Urinary bladder (tissue), 4 donors: ENCODE measurements around the gene PDCD1. TPM values are rescaled to one million over a fixed set of nuclear protein-coding genes. Genes with fewer than 3 reads are reported as not detected.
"Not testable (repeated sequence)": the region's sequence is repeated elsewhere in the genome, so short reads cannot be mapped to it uniquely, and the experiment has no call there.

Experiments used
- DNase-seq: peaks from one replicate; pipeline ENCODE4 v3.0.0-alpha.2; 2015; ENCODE audit errors: extremely low spot score
- H3K27ac ChIP-seq: one replicate; pipeline ENCODE4 v1.5.1; 2013; ENCODE audit warnings: low read depth, mild to moderate bottlenecking, moderate library complexity
- H3K36me3 ChIP-seq: one replicate; pipeline ENCODE4 v1.6.1; 2013; ENCODE audit warnings: mild to moderate bottlenecking, moderate library complexity; ENCODE audit not compliant: insufficient read depth
- H3K4me1 ChIP-seq: one replicate; pipeline ENCODE4 v1.6.1; 2013; ENCODE audit warnings: mild to moderate bottlenecking, moderate library complexity; ENCODE audit not compliant: insufficient read depth
- H3K4me3 ChIP-seq: one replicate; pipeline ENCODE4 v1.5.1; 2013; ENCODE audit warnings: low read depth, low read length
- WGBS: extraction: QIAGEN DNeasy Blood & Tissue Kit; methylation state at CpG from one replicate; pipeline ENCODE4 v1.1.7; 2013; 5-methylcytosine and 5-hydroxymethylcytosine counted together
- polyA plus RNA-seq: library from polyadenylated mRNA; stranded (reverse); fragments of 200-250 nt; gene quantifications from one replicate; pipeline ENCODE4 v1.2.3, GENCODE V29; 2013
- total RNA-seq: library from RNA; depleted of rRNA; stranded (reverse); fragments of >200 nt; gene quantifications from one replicate; pipeline ENCODE4 v1.2.3, GENCODE V29; 2014
- donor health status: healthy with polysubstance abuse.
- donor health status: healthy.

Gene PDCD1
- total and polyA plus RNA-seq, 2 donors: 0.29 TPM; not detected in 1

GRCh38 chr2:241803387-241804325 lies 55.0 kb downstream of the PDCD1 start:
- no peak for DNase-seq
- peaks cover 3% of the 10 kb centered on the region for H3K4me1 ChIP-seq
- H3K27ac ChIP-seq: no peak overlapping the region
- no peaks in the 10 kb centered on the region for H3K36me3 ChIP-seq
- peak overlapping the region; percentile 45 for H3K4me3 ChIP-seq
- WGBS: 2% methylated on average over 109 of the region's 109 CpGs

- H3K27ac ChIP-seq: no peak overlapping the region
- 60% methylated on average over 32 of the region's 32 CpGs for WGBS
- peaks cover 3% of the 10 kb centered on the region for H3K4me1 ChIP-seq
- no peak for DNase-seq
- H3K4me3 ChIP-seq: no peak overlapping the region
- H3K36me3 ChIP-seq: no peaks in the 10 kb centered on the region
Observed at GRCh38 chr2:241802421-241803318, 56.0 kb downstream of the PDCD1 start.

DNA sequence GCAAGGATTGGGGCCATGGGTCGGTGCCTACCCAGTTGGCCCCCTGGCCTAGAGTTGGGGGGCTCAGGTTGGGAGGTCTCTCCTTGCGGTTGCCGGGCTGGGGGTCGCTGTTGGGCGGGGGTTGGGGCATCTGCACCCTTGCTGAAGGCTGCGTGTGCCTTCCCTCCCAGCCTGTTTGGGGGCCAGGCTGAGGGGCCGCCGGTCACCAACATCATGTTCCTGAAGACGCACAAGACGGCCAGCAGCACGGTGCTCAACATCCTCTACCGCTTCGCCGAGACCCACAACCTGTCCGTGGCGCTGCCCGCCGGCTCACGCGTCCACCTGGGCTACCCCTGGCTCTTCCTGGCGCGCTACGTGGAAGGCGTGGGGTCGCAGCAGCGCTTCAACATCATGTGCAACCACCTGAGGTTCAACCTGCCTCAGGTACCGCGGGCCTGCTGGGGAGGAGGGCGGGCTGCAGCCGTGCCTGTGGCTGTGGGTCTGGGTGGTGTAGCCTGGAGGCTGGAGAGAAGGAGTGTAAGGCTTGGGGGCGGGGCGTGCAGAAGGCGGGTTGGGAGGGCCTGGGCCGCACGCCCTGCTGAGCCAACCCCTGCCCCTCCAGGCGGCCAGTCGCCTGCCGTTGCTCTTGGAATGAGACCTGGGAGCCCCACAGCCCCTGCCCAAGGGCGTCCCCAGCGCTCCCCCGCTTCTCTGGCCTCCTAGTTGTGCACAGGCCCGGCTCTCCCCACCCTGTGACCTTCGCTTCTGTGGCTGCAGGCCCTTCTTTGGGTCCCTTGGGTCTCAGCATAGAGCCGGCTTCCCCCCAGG lies 56.9 kb downstream of the PDCD1 start:
- H3K27ac ChIP-seq: no peak overlapping the region

DNA sequence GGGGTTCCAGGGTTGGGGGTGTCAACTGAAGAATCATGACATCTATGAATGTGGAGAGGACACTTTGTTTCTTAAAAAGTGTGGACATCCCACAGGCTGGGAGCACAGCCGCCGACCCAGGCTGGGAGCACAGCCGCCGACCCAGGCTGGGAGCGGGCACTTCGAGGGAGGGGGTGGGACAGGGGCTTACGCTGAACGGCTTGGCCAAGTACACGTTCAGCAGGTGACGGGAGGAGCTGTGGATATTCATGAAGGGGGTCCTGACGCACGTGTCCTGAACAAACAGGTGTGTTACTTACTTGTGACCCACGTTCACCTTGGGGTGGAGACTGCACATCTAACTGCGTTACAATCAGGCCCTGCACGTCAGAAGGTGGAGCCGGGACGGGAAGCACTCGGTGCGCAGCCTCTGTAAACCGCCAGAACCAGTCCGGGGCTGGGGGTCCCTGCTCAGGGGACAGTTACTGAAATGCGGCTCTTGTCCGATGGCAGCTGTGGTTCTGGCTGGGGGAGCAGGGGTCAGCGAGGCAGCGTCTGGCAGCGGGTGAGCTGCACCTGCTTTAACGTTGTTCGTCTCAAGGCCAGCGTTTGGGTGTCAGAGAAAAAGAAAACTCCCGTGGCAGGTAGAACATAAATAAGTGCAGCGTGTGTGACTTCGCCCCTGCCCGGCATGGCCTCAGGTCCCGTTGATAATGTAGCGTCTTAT lies 58.3 kb downstream of the PDCD1 start:
- not testable (repeated sequence) for H3K36me3 ChIP-seq, H3K27ac ChIP-seq, DNase-seq, H3K4me3 ChIP-seq, H3K4me1 ChIP-seq
- 79% methylated on average over 35 of the region's 35 CpGs for WGBS

More for the DNA sequence above, 56.9 kb downstream of the PDCD1 start:
- WGBS: 75% methylated on average over 44 of the region's 44 CpGs
- no peak for DNase-seq
- Histone ChIP-seq H3K36me3 (no peaks in the 10 kb centered on the region), H3K4me3 (no peak overlapping the region), H3K4me1 (peaks cover 3% of the 10 kb centered on the region)

Other genes with a start within 250 kb of the PDCD1 start
- gene THAP4, start 221.7 kb downstream of the PDCD1 start, total RNA-seq: 18.9 TPM
- gene THAP4, start 221.7 kb downstream of the PDCD1 start, polyA plus RNA-seq: 49.3 TPM
- gene ATG4B, start 221.2 kb downstream of the PDCD1 start, total RNA-seq: 31.5 TPM
- gene ATG4B, start 221.2 kb downstream of the PDCD1 start, polyA plus RNA-seq: 52.2 TPM
- gene DTYMK, start 172.1 kb downstream of the PDCD1 start, total RNA-seq: 12.7 TPM
- gene DTYMK, start 172.1 kb downstream of the PDCD1 start, polyA plus RNA-seq: 20.0 TPM
- gene ING5, start 156.9 kb downstream of the PDCD1 start, total RNA-seq: 32.9 TPM
- gene ING5, start 156.9 kb downstream of the PDCD1 start, polyA plus RNA-seq: 39.3 TPM
- 9.7 TPM for gene D2HGDH, start 124.3 kb downstream of the PDCD1 start, total RNA-seq
- gene D2HGDH, start 124.3 kb downstream of the PDCD1 start, polyA plus RNA-seq: 25.9 TPM
- not detected for gene GAL3ST2, start 82.1 kb downstream of the PDCD1 start, total RNA-seq
- not detected for gene GAL3ST2, start 82.1 kb downstream of the PDCD1 start, polyA plus RNA-seq
- 0.21 TPM for gene NEU4, start 49.7 kb downstream of the PDCD1 start, total RNA-seq
- 0.29 TPM for gene NEU4, start 49.7 kb downstream of the PDCD1 start, polyA plus RNA-seq
- not detected for gene RTP5, start 10.8 kb upstream of the PDCD1 start, total RNA-seq
- gene RTP5, start 10.8 kb upstream of the PDCD1 start, polyA plus RNA-seq: 0.06 TPM